HG02763 (cell line): ENCODE measurements around the gene BSN.

ENCODE experiments used
- ATAC-seq: cut with Tn5 transposase; IDR thresholded peaks from one replicate; pipeline ENCODE4 v1.9.1; 2021; ENCODE audit warnings: mild to moderate bottlenecking, moderate library complexity; ENCODE audit not compliant: unreplicated experiment

The BSN gene

GRCh38 chr3:49593041-49593440, 38.8 kb downstream of the BSN start:
- no peak for ATAC-seq

- no peak for ATAC-seq
Observed at GRCh38 chr3:49600781-49601180, 46.5 kb downstream of the BSN start.

GRCh38 chr3:49601358-49602048, 47.2 kb downstream of the BSN start:
- no peak for ATAC-seq

GRCh38 chr3:49602049-49602554, 47.8 kb downstream of the BSN start:
- no peak for ATAC-seq

GRCh38 chr3:49602877-49603411, 48.7 kb downstream of the BSN start:
- ATAC-seq, result no peak

GRCh38 chr3:49606427-49606826, 52.1 kb downstream of the BSN start:
- ATAC-seq, result no peak

- no peak for ATAC-seq
Observed at GRCh38 chr3:49607105-49607591, 52.9 kb downstream of the BSN start.

- ATAC-seq, result no peak
Observed at GRCh38 chr3:49607796-49608195, 53.5 kb downstream of the BSN start.

- no peak for ATAC-seq
Observed at GRCh38 chr3:49609314-49609713, 55.0 kb downstream of the BSN start.

- no peak for ATAC-seq
Observed at GRCh38 chr3:49609815-49610214, 55.5 kb downstream of the BSN start.

GRCh38 chr3:49610666-49611280, 56.5 kb downstream of the BSN start:
- ATAC-seq, result no peak

GRCh38 chr3:49611291-49611690, 57.0 kb downstream of the BSN start:
- ATAC-seq, result no peak

- no peak for ATAC-seq
Observed at GRCh38 chr3:49611719-49612118, 57.4 kb downstream of the BSN start.

GRCh38 chr3:49614936-49615335, 60.7 kb downstream of the BSN start:
- no peak for ATAC-seq

GRCh38 chr3:49616061-49616460, 61.8 kb downstream of the BSN start:
- ATAC-seq, result no peak

GRCh38 chr3:49616491-49616941, 62.2 kb downstream of the BSN start:
- ATAC-seq, result no peak

- ATAC-seq, result no peak
Observed at GRCh38 chr3:49617390-49618013, 63.2 kb downstream of the BSN start.

GRCh38 chr3:49618412-49618811, 64.1 kb downstream of the BSN start:
- no peak for ATAC-seq

- no peak for ATAC-seq
Observed at GRCh38 chr3:49619649-49620048, 65.4 kb downstream of the BSN start.

- no peak for ATAC-seq
Observed at GRCh38 chr3:49620728-49621127, 66.5 kb downstream of the BSN start.

- ATAC-seq, result no peak
Observed at GRCh38 chr3:49623071-49623470, 68.8 kb downstream of the BSN start.

GRCh38 chr3:49625071-49625470, 70.8 kb downstream of the BSN start:
- ATAC-seq, result no peak
